DOHH2 (cell line): ENCODE data around the gene SLC35F2.

ENCODE experiments used
- EZH2phosphoT487 ChIP-seq: fragments of 200-600 bp; sonication (generic); IDR thresholded peaks from 2 replicates; pipeline ENCODE4 v1.6.1; 2017; ENCODE audit warnings: borderline replicate concordance, mild to moderate bottlenecking, antibody characterized with exemption, low read length, moderate library complexity, mixed read lengths
- TF ChIP-seq, protein P1 (sequence below): fragments of 200-600 bp; sonication (generic); IDR thresholded peaks from one replicate; pipeline ENCODE4 v1.5.1; 2014; ENCODE audit warnings: antibody characterized with exemption, mild to moderate bottlenecking, low read depth, low read length; ENCODE audit not compliant: poor library complexity, severe bottlenecking

- TF ChIP-seq, protein P1, sequence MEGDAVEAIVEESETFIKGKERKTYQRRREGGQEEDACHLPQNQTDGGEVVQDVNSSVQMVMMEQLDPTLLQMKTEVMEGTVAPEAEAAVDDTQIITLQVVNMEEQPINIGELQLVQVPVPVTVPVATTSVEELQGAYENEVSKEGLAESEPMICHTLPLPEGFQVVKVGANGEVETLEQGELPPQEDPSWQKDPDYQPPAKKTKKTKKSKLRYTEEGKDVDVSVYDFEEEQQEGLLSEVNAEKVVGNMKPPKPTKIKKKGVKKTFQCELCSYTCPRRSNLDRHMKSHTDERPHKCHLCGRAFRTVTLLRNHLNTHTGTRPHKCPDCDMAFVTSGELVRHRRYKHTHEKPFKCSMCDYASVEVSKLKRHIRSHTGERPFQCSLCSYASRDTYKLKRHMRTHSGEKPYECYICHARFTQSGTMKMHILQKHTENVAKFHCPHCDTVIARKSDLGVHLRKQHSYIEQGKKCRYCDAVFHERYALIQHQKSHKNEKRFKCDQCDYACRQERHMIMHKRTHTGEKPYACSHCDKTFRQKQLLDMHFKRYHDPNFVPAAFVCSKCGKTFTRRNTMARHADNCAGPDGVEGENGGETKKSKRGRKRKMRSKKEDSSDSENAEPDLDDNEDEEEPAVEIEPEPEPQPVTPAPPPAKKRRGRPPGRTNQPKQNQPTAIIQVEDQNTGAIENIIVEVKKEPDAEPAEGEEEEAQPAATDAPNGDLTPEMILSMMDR, result no peak
- TF ChIP-seq EZH2phosphoT487, result no peak
These were observed 79.6 kb downstream of the SLC35F2 start for GRCh38 chr11:107778839-107779517.
